Measurements from ENCODE around the gene KNTC1.
"Not testable (repeated sequence)": the region's sequence is repeated elsewhere in the genome, so short reads cannot be mapped to it uniquely, and the experiment has no call there.

KNTC1 gene

DNA sequence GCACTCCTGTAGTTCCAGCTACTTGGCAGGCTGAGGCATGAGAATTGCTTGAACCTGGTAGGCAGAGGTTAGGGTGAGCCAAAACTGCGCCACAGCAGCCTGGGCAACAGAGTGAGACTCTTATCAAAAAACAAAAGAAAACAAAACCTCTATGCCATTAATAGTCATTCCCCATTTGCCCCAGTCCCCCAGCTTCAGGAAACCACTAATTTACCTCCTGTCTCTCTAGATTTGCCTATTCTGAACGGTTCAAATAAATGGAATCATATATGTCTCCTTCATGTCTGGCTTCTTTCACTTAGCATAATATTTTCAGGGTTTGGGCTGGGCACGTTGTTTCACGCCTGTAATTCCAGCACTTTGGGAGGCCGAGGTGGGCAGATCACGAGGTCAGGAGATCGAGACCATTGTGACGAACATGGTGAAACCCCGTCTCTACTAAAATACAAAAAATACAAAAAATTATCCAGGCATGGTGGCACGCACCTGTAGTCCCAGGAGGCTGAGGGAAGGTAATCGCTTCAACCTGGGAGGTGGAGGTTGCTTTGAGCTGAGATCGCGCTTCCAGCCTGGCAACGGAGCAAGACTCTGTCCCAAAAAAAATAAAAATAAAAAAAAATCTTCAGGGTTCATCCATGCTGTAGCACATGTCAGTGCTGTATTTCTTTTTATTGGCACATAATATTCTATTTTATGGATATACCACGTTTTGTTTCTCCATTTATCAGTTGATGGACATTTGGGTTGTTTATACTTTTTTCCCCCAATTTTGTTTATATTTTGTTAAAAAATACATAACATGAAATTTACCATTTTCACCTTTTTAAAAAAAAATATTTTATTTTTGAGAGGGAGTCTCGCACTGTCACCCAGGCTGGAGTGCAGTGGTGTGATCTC is 31.9 kb downstream of the KNTC1 start:
- DNase-seq (ENCODE audit: low read depth) = no peak

DNA sequence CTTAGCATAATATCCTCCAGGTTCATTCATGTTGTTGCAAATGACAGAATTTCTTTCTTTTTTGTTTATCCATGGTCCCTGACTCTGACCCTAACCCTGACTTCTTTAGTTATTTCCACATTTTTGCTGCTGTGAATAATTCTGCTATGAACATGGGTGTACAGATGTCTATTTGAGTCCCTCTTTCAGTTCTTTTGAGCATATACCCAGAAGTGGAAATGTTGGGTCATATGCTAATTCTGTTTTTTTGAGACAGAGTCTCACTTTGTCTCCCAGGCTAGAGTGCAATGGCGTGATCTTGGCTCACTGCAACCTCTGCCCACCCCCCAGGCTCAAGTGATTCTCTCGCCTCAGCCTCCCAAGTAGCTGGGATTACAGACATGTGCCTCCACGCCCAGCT is 33.1 kb downstream of the KNTC1 start:
- DNase-seq (ENCODE audit: low read depth) = no peak

GRCh38 chr12:122563361-122563760 is 36.3 kb downstream of the KNTC1 start:
- no peak for DNase-seq (ENCODE audit: low read depth)

DNA sequence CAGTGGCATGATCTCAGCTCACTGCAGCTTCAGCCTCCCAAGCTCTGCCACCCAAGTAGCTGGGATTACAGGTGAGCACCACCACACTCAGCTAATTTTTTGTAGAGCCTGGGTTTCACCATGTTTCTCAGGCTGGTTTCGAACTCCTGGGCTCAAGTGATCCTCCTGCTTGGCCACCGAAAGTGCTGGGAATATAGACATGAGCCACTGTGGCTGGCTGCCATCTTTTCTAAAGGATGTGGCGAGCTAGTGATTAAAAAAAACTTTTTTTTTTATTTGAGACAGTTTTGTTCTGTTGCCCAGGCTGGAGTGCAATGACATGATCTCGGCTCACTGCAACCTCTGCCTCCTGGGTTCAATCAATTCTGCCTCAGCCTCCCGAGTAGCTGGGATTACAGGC is 39.8 kb downstream of the KNTC1 start:
- not testable (repeated sequence) for DNase-seq (ENCODE audit: low read depth)

- DNase-seq (ENCODE audit: low read depth) = no peak
Observed at GRCh38 chr12:122569288-122569687, 42.2 kb downstream of the KNTC1 start.

- not testable (repeated sequence) for DNase-seq (ENCODE audit: low read depth)
Observed at GRCh38 chr12:122570006-122570405, 43.0 kb downstream of the KNTC1 start.

DNA sequence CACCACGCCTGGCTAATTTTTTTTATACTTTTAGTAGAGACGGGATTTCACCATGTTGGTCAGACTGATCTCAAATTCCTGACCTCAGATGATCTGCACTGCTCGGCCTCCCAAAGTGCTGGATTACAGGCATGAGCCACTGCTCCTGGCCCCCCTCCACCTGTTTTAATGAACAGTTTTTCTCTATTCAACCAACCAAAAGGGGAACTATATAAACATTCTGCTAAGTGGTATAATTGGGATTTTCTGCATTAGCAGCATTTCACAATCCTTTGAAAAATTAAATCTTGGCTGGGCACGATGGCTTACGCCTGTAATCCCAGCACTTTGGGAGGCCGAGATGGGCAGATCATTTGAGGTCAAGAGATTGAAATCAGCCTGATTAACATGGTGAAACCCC is 44.8 kb downstream of the KNTC1 start:
- DNase-seq (ENCODE audit: low read depth) = no peak

DNA sequence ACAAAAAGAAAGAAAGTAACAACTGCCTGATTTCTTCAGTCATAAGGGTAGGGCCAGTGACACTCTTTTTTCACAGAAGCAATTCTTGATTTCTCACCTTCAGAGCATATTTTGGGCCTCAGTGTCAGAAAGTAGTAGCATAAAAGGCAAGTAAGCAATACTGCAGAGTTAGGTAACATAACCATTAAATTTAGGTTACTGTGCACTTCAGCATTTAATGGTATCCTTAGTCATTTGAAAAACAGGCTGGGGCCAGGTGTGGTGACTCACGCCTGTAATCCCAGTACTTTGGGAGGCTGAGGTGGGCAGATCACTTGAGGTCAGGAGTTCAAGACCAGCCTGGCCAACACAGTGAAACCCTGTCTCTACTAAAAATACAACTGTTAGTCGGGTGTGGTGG is 56.2 kb downstream of the KNTC1 start:
- DNase-seq (ENCODE audit: low read depth) = not testable (repeated sequence)

GRCh38 chr12:122584177-122584863 is 57.3 kb downstream of the KNTC1 start:
- DNase-seq (ENCODE audit: low read depth) = no peak

- DNase-seq (ENCODE audit: low read depth) = no peak
Observed at GRCh38 chr12:122590990-122591389, 63.9 kb downstream of the KNTC1 start.

- DNase-seq (ENCODE audit: low read depth) = not testable (repeated sequence)
Observed at GRCh38 chr12:122591966-122592365, 64.9 kb downstream of the KNTC1 start.

DNA sequence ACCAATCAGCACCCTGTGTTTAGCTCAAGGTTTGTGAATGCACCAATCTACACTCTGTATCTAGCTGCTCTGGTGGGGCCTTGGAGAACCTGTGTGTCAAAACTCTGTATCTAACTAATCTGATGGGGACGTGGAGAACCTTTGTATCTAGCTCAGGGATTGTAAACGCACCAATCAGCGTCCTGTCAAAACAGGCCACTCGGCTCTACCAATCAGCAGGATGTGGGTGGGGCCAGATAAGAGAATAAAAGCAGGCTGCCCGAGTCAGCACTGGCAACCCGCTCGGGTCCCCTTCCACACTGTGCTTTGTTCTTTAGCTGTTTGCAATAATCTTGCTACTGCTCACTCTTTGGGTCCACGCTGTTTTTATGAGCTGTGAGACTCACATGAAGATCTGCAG is 65.5 kb downstream of the KNTC1 start:
- not testable (repeated sequence) for DNase-seq (ENCODE audit: low read depth)

GRCh38 chr12:122593910-122594309 is 66.9 kb downstream of the KNTC1 start:
- no peak for DNase-seq (ENCODE audit: low read depth)

DNA sequence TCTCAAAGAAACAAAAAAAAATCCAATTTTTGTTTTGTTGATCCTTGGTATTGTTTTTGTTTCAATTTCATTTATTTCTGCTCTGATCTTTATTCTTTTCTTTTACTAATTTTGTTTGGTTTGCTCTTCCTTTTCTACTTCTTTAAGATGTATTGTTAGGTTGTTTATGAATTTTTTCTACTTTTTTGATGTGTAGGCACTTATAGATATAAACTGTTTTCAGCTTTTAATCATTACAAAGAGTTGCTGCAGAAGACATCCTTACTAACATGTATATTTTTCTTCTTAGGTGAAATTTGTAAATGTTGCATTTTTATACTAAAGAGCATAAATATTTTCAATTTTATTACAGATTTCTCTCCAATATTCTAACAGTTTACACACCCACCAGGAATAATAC is 69.8 kb downstream of the KNTC1 start:
- DNase-seq (ENCODE audit: low read depth) = no peak

- DNase-seq (ENCODE audit: low read depth) = no peak
Observed at GRCh38 chr12:122602456-122602855, 75.4 kb downstream of the KNTC1 start.

GRCh38 chr12:122604993-122605392 is 77.9 kb downstream of the KNTC1 start:
- DNase-seq (ENCODE audit: low read depth) = no peak

GRCh38 chr12:122609732-122610131 is 82.7 kb downstream of the KNTC1 start:
- DNase-seq (ENCODE audit: low read depth) = no peak

GRCh38 chr12:122610207-122610606 is 83.2 kb downstream of the KNTC1 start:
- DNase-seq (ENCODE audit: low read depth) = no peak

- DNase-seq (ENCODE audit: low read depth) = no peak
Observed at GRCh38 chr12:122610911-122611310, 83.9 kb downstream of the KNTC1 start.

DNA sequence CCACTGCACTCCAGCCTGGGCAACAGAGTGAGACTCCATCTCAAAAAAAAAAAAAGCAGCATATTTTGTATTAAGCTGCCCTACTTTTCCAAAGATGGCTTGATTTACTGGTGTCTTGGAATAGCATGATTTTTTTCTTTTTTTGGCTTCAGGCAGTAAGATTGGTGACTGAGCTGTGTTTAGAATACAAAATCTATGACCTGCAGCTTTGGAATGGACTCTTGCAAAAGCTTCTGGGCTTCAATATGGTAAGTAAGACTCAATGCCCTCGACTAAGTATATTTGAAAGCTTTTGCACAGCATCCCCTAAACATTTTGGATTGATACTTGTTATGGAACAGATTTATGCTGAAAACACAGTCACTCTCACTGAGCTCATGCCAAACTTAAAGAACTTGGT is 87.8 kb downstream of the KNTC1 start:
- DNase-seq (ENCODE audit: low read depth) = no peak

GRCh38 chr12:122615780-122616179 is 88.7 kb downstream of the KNTC1 start:
- no peak for DNase-seq (ENCODE audit: low read depth)

GRCh38 chr12:122635471-122635870 is 108.4 kb downstream of the KNTC1 start:
- no peak for DNase-seq (ENCODE audit: low read depth)

DNA sequence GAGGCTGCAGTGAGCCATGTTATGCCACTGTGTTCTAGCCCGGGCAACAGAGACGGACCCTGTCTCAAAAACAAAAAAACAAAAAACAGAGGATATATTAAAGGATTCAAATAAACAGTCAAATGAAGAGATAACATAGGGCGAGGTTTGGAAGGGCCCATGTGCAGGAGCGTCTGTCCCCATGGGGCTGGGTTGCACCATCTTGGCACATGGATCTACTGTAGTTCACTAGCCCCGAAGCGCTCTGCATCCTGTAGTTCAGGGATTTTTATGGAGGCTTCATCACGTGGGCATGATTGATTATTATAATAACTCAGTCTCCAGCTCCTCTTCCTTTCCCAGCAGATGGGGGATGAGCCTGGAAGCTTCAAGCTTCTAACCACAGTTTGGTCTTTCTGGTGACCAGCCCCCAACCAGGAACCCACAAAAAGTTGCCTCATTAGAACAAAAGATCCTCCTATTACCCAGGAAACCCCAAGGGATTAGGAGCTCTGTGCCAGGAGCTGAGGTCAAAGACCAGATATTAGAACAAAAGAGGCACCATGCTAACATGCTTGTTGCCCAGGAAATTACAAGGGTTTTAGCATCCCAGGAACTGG is 116.3 kb downstream of the KNTC1 start:
- no peak for DNase-seq (ENCODE audit: low read depth)

Measured in stromal cell of bone marrow (primary cell).